Choroid plexus epithelial cell (primary cell): ENCODE measurements around the gene HMX1.

Source experiments
- DNase-seq: peaks from one replicate; pipeline ENCODE4 v3.0.0-alpha.2; 2010; ENCODE audit warnings: low read depth
- H3K4me3 ChIP-seq: 2 replicates; pipeline ENCODE4 v1.5.1; 2011; ENCODE audit warnings: low read depth, mild to moderate bottlenecking, control low read depth, low read length, moderate library complexity
- TF ChIP-seq, protein P1 (sequence below): conservative IDR thresholded peaks from 2 replicates; pipeline ENCODE4 v1.5.1; 2011; ENCODE audit warnings: low read depth, mild to moderate bottlenecking, control low read depth, inconsistent platforms, low read length, moderate library complexity

Gene HMX1

GRCh38 chr4:8831221-8832112 lies 40.2 kb downstream of the HMX1 start:
- no peak overlapping the region for H3K4me3 ChIP-seq
- TF ChIP-seq, protein P1, sequence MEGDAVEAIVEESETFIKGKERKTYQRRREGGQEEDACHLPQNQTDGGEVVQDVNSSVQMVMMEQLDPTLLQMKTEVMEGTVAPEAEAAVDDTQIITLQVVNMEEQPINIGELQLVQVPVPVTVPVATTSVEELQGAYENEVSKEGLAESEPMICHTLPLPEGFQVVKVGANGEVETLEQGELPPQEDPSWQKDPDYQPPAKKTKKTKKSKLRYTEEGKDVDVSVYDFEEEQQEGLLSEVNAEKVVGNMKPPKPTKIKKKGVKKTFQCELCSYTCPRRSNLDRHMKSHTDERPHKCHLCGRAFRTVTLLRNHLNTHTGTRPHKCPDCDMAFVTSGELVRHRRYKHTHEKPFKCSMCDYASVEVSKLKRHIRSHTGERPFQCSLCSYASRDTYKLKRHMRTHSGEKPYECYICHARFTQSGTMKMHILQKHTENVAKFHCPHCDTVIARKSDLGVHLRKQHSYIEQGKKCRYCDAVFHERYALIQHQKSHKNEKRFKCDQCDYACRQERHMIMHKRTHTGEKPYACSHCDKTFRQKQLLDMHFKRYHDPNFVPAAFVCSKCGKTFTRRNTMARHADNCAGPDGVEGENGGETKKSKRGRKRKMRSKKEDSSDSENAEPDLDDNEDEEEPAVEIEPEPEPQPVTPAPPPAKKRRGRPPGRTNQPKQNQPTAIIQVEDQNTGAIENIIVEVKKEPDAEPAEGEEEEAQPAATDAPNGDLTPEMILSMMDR: no peak
- DNase-seq: no peak

DNA sequence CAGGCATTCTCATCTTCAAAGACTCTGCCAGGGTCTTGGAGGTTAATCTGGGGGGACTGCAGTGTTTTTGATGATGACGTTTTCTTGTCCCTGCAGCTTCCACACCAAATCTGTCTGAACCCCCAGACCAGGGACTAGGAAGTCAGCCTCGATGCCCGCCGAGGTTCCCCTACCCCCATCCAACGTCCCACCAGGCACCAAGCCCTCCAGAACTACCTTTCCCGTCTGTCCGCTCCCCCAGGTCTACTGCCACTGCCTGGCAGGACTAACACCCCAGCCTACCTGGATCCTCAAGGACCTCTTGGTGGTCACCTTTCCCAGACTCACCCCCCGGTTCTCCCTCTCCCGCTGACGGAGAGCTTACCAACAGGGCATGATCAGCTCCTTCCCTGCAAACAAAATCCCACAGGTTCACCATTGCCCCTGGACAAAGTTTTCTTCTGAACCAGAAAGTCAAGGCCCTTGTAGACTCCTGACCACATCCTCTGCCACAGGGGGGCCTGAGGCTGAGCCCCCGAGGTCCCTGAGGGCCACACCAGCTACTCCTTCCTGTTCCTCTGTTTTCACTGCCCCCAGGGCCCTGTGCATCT lies 40.9 kb downstream of the HMX1 start:
- DNase-seq: no peak
- H3K4me3 ChIP-seq: no peak overlapping the region
- TF ChIP-seq, protein P1: no peak

DNA sequence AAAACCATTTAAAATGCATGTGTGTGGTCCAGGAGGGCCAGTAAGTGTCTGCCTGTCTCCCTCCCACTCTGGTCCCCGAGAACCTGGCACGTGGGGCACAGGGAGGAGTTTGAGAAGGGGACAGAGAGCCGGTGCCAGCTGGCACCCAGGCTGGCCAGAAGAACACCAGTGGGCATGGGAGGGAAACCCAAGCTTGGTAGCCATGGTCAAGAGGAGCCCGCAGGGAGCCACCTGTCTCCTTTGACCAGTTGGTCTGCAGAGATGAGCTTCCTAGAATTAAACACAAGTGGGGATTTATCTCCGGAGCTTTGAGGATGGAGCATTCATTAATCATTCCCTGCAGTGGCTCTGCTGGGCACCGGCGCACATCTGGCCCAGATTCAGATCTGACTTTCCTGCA lies 41.6 kb downstream of the HMX1 start:
- TF ChIP-seq, protein P1: no peak
- no peak for DNase-seq
- no peak overlapping the region for H3K4me3 ChIP-seq

- DNase-seq: no peak
- TF ChIP-seq, protein P1: no peak
- H3K4me3 ChIP-seq: no peak overlapping the region
Measured at GRCh38 chr4:8829584-8829983, 42.1 kb downstream of the HMX1 start.

DNA sequence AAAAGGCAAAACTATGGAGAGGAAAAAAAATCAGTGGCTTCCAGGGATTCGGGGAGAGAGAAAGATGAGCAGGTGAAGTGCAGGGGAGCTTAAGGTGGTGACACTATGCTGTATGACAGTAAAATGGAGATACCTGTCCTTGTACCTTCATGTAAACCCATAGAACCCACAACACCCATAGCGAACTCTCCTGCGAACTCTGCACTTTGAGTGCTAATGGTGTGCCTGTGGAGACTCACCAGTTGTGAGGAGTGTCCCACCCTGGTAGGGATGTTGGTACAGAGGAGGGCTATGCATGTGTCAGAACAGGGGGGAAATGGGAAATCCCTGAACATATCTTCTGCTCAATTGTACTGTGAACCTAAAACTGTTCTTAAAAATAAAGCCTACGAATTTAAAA lies 42.8 kb downstream of the HMX1 start:
- DNase-seq: no peak
- TF ChIP-seq, protein P1: no peak
- H3K4me3 ChIP-seq: no peak overlapping the region

GRCh38 chr4:8821151-8821950 lies 50.3 kb downstream of the HMX1 start:
- H3K4me3 ChIP-seq: no peak overlapping the region
- DNase-seq: no peak
- TF ChIP-seq, protein P1: no peak
